DMS53 treated with DMSO at 0.1 percent for 48 hours (cell line): ENCODE data around the gene AGAP4.
"Not testable (repeated sequence)": the region's sequence is repeated elsewhere in the genome, so short reads cannot be mapped to it uniquely, and the experiment has no call there.

Experiments
- DNase-seq: peaks from one replicate; lab custom pipeline; 2025; ENCODE audit not compliant: unreplicated experiment; lab: John Stamatoyannopoulos, UW

The AGAP4 gene

GRCh38 chr10:45790694-45791426, 56.4 kb downstream of the AGAP4 start:
- DNase-seq: not testable (repeated sequence)

DNA sequence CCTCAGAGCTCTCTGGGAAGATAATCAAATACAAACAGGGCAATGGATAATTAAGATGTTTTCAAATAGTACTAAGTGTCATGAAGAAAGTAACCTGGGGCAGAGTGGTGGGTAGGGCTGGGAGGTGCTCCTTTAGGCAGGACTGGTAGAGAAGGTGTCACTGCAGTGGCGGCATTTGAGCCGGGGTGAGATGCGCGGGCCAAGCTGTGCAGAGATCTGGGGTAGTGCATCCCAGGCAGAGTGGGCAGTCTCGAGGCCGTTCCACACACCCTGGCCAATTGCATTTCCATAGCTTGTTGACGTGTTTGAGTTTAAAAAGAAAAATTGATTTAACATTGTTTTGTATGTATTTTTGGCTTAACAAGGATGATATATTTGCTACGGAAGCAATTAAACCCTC, 57.3 kb downstream of the AGAP4 start:
- not testable (repeated sequence) for DNase-seq

DNA sequence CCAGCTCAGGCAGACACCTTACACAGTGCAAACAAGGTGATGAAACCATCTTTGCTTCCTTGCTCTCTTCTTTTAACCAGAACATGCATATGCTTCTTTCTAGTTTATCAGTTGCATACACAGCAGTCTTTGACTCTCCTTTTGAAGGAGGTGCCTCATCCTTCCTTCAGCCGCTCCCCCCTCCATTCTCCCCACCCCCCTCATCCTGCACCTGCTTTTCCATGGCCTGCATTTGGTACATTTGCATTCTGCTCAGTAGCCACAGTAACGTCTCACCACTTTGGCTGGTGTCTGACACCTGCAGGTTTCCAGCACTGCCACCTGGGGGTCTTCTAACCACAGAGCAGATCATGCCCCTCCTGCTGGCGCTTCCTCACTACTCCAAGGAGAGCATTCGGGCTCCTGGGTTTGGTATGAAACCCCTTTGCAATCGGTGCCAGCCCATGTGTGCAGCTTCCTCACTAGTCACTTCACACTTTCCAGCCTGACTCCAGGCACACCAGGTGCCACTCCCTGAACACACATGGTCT, 60.0 kb downstream of the AGAP4 start:
- DNase-seq: not testable (repeated sequence)

DNA sequence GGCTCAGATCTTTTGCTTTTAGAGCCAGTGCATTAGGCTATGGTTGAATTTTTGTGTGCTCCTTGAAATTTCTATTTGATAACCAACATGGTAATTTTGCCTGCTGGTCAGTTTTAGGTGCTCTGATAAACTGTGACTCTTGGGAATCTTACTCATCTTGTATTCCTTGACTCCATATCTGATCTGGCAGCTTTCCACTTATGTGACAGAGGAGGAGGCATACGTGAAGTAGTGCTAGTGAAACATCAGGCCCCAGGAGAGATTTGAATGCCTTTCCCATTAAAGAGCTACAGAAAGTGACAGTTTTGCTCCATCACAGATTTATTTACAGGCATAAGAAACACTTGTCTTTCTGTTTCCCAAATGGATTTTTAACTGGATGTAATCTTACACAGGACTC, 61.1 kb downstream of the AGAP4 start:
- not testable (repeated sequence) for DNase-seq
